Neural cell (in vitro differentiated cells): ENCODE results near the gene COL23A1. TPM values are rescaled to one million over a fixed set of nuclear protein-coding genes. Genes with fewer than 3 reads are reported as not detected.

ENCODE experiments used
- H2AFZ ChIP-seq: fragments of 200-600, 300-800 bp; sonication (generic), shearing (Covaris generic); 2 replicates; pipeline ENCODE4 v1.6.0; 2014; ENCODE audit warnings: low read depth, mild to moderate bottlenecking, antibody characterized with exemption, low read length, moderate library complexity
- H3F3A ChIP-seq: fragments of 200-600 bp; shearing (Covaris generic); 2 replicates; pipeline ENCODE4 v1.6.1; 2016; ENCODE audit warnings: mild to moderate bottlenecking, moderate library complexity, mixed read lengths, antibody characterized with exemption, low read length; ENCODE audit not compliant: insufficient read depth, poor library complexity, severe bottlenecking
- H3K27ac ChIP-seq: fragments of 200-600, 300-800 bp; sonication (generic), shearing (Covaris generic); 2 replicates; pipeline ENCODE4 v1.5.1; 2014; ENCODE audit warnings: mild to moderate bottlenecking, low read length, moderate library complexity
- H3K27me3 ChIP-seq: fragments of 300-800, 200-600 bp; sonication (generic), shearing (Covaris generic); 2 replicates; pipeline ENCODE4 v1.6.0; 2014; ENCODE audit warnings: mild to moderate bottlenecking, low read depth, low read length, moderate library complexity; ENCODE audit not compliant: insufficient read depth
- H3K36me3 ChIP-seq: fragments of 300-800, 200-600 bp; sonication (generic), shearing (Covaris generic); 2 replicates; pipeline ENCODE4 v1.5.1; 2014; ENCODE audit warnings: mild to moderate bottlenecking, antibody characterized with exemption, low read length, moderate library complexity; ENCODE audit not compliant: insufficient read depth
- H3K4me2 ChIP-seq: fragments of 300-800, 200-600 bp; sonication (generic), shearing (Covaris generic); 2 replicates; pipeline ENCODE4 v1.6.0; 2014; ENCODE audit warnings: mild to moderate bottlenecking, low read length
- H3K4me3 ChIP-seq: fragments of 300-800, 200-600 bp; sonication (generic), shearing (Covaris generic); 2 replicates; pipeline ENCODE4 v1.5.1; 2014; ENCODE audit warnings: mild to moderate bottlenecking, low read length, moderate library complexity
- H3K79me2 ChIP-seq: fragments of 200-600 bp; shearing (Covaris generic); replicated peaks from 2 replicates; pipeline ENCODE4 v1.6.0; 2014; ENCODE audit warnings: mild to moderate bottlenecking, low read length, moderate library complexity; ENCODE audit not compliant: insufficient read depth
- H3K9ac ChIP-seq: fragments of 300-800, 200-600 bp; sonication (generic), shearing (Covaris generic); 2 replicates; pipeline ENCODE4 v1.6.1; 2016; ENCODE audit warnings: mild to moderate bottlenecking, low read length, mixed read lengths
- H3K9me2 ChIP-seq: fragments of 200-600 bp; shearing (Covaris generic); 2 replicates; pipeline ENCODE4 v1.6.1; 2016; ENCODE audit warnings: mild to moderate bottlenecking, low read length, mixed read lengths; ENCODE audit not compliant: insufficient read depth
- H3K9me3 ChIP-seq: fragments of 200-600, 300-800 bp; sonication (generic), shearing (Covaris generic); 2 replicates; pipeline ENCODE4 v1.6.1; 2016; ENCODE audit warnings: mild to moderate bottlenecking, mixed run types, low read length, moderate library complexity, mixed read lengths
- H4K20me1 ChIP-seq: fragments of 200-600 bp; shearing (Covaris generic); 2 replicates; pipeline ENCODE4 v1.6.1; 2016; ENCODE audit warnings: mild to moderate bottlenecking, mixed run types; ENCODE audit not compliant: insufficient read depth
- EP300 ChIP-seq: fragments of 450-650 bp; conservative IDR thresholded peaks from 2 replicates; pipeline ENCODE4 v1.6.1; 2014; ENCODE audit warnings: antibody characterized with exemption, mild to moderate bottlenecking, moderate library complexity; ENCODE audit not compliant: poor library complexity, severe bottlenecking
- EZH2 ChIP-seq: fragments of 200-600, 300-800 bp; shearing (Covaris generic), sonication (generic); IDR thresholded peaks from 2 replicates; pipeline ENCODE4 v1.6.1; 2014; ENCODE audit warnings: antibody characterized with exemption, low read length, borderline replicate concordance, mild to moderate bottlenecking; ENCODE audit not compliant: insufficient read depth, poor library complexity, severe bottlenecking
- MXI1 ChIP-seq: fragments of 450-650 bp; conservative IDR thresholded peaks from 2 replicates; pipeline ENCODE4 v1.6.1; 2014; ENCODE audit warnings: antibody characterized with exemption, mild to moderate bottlenecking; ENCODE audit not compliant: poor library complexity, severe bottlenecking
- POLR2AphosphoS5 ChIP-seq: IDR thresholded peaks from 2 replicates; pipeline ENCODE4 v1.6.1; 2012
- RAD21 ChIP-seq: fragments of 450-650 bp; conservative IDR thresholded peaks from 2 replicates; pipeline ENCODE4 v1.6.1; 2014; ENCODE audit warnings: antibody characterized with exemption, mild to moderate bottlenecking, moderate library complexity
- SMC3 ChIP-seq: fragments of 450-650 bp; conservative IDR thresholded peaks from 2 replicates; pipeline ENCODE4 v1.6.1; 2014; ENCODE audit warnings: antibody characterized with exemption, mild to moderate bottlenecking, moderate library complexity; ENCODE audit not compliant: poor library complexity
- TAF1 ChIP-seq: IDR thresholded peaks from 2 replicates; pipeline ENCODE4 v1.6.1; 2012; ENCODE audit warnings: low read depth
- polyA plus RNA-seq: library from polyadenylated mRNA; depleted of rRNA; stranded (reverse); fragments of >200 nt; gene quantifications from 2 replicates; pipeline ENCODE4 v1.2.3, GENCODE V29; 2014
- TF ChIP-seq, protein P1 (sequence below): fragments of 450-650 bp; IDR thresholded peaks from 2 replicates; pipeline ENCODE4 v1.5.1; 2014; ENCODE audit warnings: antibody characterized with exemption, mild to moderate bottlenecking, moderate library complexity; ENCODE audit not compliant: poor library complexity, severe bottlenecking
- TF ChIP-seq, protein P2 (sequence below): IDR thresholded peaks from 2 replicates; pipeline ENCODE4 v1.6.1; 2012; ENCODE audit warnings: borderline replicate concordance

COL23A1 gene
- polyA plus RNA-seq, 1 donor from 2014 or later, result not detected

DNA sequence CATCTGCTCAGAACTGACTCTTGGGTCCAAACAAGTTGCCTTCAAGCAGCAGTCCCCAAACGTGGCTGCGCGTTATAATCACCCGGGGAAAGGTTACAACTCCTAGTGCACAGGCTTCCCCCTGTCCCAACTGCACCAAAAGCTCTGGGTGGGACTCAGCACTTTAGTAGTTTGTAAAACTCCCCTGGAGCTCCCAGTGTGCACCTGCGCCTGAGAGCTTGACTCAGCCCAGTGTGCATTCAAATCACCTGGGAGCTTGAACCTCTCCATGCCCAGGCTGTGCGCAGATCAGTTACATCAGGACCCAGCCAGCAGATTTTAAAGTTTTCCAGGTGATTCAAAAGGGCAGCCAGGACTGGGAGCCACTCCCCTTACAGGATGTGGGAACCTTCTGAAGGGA is 151.4 kb downstream of the COL23A1 start:
- no peaks in the 10 kb centered on the region for H3K9me2 ChIP-seq
- H3K4me3 ChIP-seq, result no peak overlapping the region
- no peaks in the 10 kb centered on the region for H3F3A ChIP-seq
- no peaks in the 10 kb centered on the region for H3K79me2 ChIP-seq
- no peaks in the 10 kb centered on the region for H3K27me3 ChIP-seq
- H3K9me3 ChIP-seq, result no peaks in the 10 kb centered on the region
- H3K36me3 ChIP-seq, result no peaks in the 10 kb centered on the region
- no peak overlapping the region for H2AFZ ChIP-seq
- H3K27ac ChIP-seq, result no peak overlapping the region
- H3K9ac ChIP-seq, result no peak overlapping the region
- TF ChIP-seq POLR2AphosphoS5 (no peak), EP300 (no peak), TAF1 (no peak), EZH2 (no peak), SMC3 (no peak), MXI1 (no peak), RAD21 (no peak)
- TF ChIP-seq, protein P1, sequence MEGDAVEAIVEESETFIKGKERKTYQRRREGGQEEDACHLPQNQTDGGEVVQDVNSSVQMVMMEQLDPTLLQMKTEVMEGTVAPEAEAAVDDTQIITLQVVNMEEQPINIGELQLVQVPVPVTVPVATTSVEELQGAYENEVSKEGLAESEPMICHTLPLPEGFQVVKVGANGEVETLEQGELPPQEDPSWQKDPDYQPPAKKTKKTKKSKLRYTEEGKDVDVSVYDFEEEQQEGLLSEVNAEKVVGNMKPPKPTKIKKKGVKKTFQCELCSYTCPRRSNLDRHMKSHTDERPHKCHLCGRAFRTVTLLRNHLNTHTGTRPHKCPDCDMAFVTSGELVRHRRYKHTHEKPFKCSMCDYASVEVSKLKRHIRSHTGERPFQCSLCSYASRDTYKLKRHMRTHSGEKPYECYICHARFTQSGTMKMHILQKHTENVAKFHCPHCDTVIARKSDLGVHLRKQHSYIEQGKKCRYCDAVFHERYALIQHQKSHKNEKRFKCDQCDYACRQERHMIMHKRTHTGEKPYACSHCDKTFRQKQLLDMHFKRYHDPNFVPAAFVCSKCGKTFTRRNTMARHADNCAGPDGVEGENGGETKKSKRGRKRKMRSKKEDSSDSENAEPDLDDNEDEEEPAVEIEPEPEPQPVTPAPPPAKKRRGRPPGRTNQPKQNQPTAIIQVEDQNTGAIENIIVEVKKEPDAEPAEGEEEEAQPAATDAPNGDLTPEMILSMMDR, result no peak
- TF ChIP-seq, protein P2, sequence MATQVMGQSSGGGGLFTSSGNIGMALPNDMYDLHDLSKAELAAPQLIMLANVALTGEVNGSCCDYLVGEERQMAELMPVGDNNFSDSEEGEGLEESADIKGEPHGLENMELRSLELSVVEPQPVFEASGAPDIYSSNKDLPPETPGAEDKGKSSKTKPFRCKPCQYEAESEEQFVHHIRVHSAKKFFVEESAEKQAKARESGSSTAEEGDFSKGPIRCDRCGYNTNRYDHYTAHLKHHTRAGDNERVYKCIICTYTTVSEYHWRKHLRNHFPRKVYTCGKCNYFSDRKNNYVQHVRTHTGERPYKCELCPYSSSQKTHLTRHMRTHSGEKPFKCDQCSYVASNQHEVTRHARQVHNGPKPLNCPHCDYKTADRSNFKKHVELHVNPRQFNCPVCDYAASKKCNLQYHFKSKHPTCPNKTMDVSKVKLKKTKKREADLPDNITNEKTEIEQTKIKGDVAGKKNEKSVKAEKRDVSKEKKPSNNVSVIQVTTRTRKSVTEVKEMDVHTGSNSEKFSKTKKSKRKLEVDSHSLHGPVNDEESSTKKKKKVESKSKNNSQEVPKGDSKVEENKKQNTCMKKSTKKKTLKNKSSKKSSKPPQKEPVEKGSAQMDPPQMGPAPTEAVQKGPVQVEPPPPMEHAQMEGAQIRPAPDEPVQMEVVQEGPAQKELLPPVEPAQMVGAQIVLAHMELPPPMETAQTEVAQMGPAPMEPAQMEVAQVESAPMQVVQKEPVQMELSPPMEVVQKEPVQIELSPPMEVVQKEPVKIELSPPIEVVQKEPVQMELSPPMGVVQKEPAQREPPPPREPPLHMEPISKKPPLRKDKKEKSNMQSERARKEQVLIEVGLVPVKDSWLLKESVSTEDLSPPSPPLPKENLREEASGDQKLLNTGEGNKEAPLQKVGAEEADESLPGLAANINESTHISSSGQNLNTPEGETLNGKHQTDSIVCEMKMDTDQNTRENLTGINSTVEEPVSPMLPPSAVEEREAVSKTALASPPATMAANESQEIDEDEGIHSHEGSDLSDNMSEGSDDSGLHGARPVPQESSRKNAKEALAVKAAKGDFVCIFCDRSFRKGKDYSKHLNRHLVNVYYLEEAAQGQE, result no peak
- no peaks in the 10 kb centered on the region for H4K20me1 ChIP-seq
- H3K4me2 ChIP-seq, result no peak overlapping the region

DNA sequence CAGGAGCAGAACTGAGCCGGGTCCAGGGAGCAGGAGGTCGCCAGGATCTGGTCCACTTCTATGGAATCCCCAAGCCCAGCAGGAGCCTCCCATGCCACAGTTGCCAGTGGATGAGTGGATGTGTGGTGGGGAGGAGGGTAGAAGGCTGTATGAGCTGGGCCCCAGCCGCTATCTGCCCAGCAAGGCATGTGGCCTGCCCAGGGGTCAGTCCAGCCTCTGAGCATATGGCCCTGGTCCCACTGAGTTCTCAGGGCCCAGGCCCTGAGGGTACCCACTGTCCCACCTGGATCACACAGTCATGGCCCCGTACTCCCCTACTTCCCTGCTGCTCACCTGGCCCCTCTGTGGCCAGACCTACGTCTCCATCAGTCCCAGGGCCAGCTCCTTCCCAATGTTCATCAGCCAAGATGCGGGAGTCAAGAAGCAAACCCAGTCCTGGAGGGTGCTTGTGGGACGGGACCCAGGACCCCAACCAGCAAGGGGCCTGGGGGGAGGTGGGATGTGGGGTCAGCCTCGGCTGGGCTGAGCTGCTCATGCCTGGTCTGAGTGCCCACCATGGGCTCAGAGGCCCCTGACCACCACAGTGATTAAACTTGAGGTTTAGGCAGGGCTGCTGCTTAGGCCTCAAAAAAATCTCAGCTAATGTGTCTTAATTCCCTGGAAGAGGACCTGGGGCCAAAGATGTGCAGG is 152.7 kb downstream of the COL23A1 start:
- no peaks in the 10 kb centered on the region for H3K79me2 ChIP-seq
- H3K9me3 ChIP-seq, result no peaks in the 10 kb centered on the region
- H3K27ac ChIP-seq, result no peak overlapping the region
- no peak for TF ChIP-seq RAD21
- TF ChIP-seq EP300, result no peak
- no peak for TF ChIP-seq POLR2AphosphoS5
- no peak for TF ChIP-seq SMC3
- H3K9ac ChIP-seq, result no peak overlapping the region
- no peaks in the 10 kb centered on the region for H3F3A ChIP-seq
- no peaks in the 10 kb centered on the region for H3K9me2 ChIP-seq
- H3K36me3 ChIP-seq, result no peaks in the 10 kb centered on the region
- H2AFZ ChIP-seq, result no peak overlapping the region
- H3K4me2 ChIP-seq, result no peak overlapping the region
- no peak overlapping the region for H3K4me3 ChIP-seq
- H4K20me1 ChIP-seq, result no peaks in the 10 kb centered on the region
- no peaks in the 10 kb centered on the region for H3K27me3 ChIP-seq
